Skeletal muscle tissue (tissue), 4 donors: ENCODE results near the gene FBXL22. TPM values are rescaled to one million over a fixed set of nuclear protein-coding genes. Genes with fewer than 3 reads are reported as not detected.

Experiments
- H3K27ac ChIP-seq: one replicate; pipeline ENCODE4 v1.7.0; 2013; ENCODE audit warnings: mild to moderate bottlenecking, low read depth, low read length, inconsistent platforms
- H3K27me3 ChIP-seq, 3 donors: one replicate each; pipeline ENCODE4 v1.7.0; 2013; ENCODE audit warnings: low read length in 3 of 3; ENCODE audit not compliant: control insufficient read depth in 3 of 3, insufficient read depth in 3 of 3
- H3K36me3 ChIP-seq, 3 donors: one replicate each; pipeline ENCODE4 v1.7.0; 2013; ENCODE audit warnings: low read length in 3 of 3; ENCODE audit not compliant: control insufficient read depth in 3 of 3, insufficient read depth in 3 of 3
- H3K4me1 ChIP-seq, 3 donors: one replicate each; pipeline ENCODE4 v1.7.0; 2013; ENCODE audit warnings: low read length in 3 of 3, mild to moderate bottlenecking in 3 of 3; ENCODE audit not compliant: control insufficient read depth in 3 of 3, insufficient read depth in 3 of 3
- H3K4me3 ChIP-seq, 3 donors: one replicate each; pipeline ENCODE4 v1.7.0; 2013; ENCODE audit warnings: low read length in 3 of 3
- H3K9ac ChIP-seq, 3 donors: one replicate each; pipeline ENCODE4 v1.7.0; 2013; ENCODE audit warnings: low read length in 3 of 3, mild to moderate bottlenecking in 3 of 3, moderate library complexity in 2 of 3, low read depth in 1 of 3
- H3K9me3 ChIP-seq, 3 donors: one replicate each; pipeline ENCODE4 v1.7.0; 2013; ENCODE audit warnings: low read length in 3 of 3; ENCODE audit not compliant: control insufficient read depth in 3 of 3
- total RNA-seq: library from RNA; depleted of rRNA; stranded (reverse); fragments of >200 nt; gene quantifications from one replicate; pipeline ENCODE4 v1.2.3, GENCODE V29; 2014
- donor health status: Osteomylitis.

Gene FBXL22
- total RNA-seq, 1 donor from 2014 or later = 17.7 TPM

DNA sequence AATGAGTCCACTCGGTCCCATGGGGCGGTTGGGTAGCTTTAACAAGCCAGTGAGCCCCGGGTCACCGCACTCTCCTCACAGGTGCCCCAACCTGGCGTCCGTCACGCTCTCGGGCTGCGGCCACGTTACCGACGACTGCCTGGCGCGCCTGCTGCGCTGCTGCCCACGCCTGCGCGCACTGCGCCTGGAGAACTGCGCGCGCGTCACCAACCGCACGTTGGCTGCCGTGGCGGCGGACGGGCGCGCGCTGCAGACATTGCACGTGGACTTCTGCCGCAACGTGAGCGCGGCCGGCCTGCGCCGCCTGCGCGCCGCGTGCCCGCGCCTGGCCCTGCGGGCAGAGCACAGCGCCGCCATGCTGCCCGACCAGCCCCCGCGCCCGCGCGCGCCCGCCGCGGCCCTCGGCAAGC lies 3.4 kb downstream of the FBXL22 start:
- Histone ChIP-seq H3K9ac (peak overlapping the region; percentile 79 to 94 (median 91)), H3K36me3 (peaks cover 0 to 6% (median 0%) of the 10 kb centered on the region in 3 donors), H3K27me3 (no peaks in the 10 kb centered on the region), H3K27ac (peak overlapping the region; percentile 90), H3K9me3 (no peaks in the 10 kb centered on the region), H3K4me3 (peak overlapping the region; percentile 86 to 96 (median 88)), H3K4me1 (peaks cover 51 to 59% (median 53%) of the 10 kb centered on the region in 3 donors)

DNA sequence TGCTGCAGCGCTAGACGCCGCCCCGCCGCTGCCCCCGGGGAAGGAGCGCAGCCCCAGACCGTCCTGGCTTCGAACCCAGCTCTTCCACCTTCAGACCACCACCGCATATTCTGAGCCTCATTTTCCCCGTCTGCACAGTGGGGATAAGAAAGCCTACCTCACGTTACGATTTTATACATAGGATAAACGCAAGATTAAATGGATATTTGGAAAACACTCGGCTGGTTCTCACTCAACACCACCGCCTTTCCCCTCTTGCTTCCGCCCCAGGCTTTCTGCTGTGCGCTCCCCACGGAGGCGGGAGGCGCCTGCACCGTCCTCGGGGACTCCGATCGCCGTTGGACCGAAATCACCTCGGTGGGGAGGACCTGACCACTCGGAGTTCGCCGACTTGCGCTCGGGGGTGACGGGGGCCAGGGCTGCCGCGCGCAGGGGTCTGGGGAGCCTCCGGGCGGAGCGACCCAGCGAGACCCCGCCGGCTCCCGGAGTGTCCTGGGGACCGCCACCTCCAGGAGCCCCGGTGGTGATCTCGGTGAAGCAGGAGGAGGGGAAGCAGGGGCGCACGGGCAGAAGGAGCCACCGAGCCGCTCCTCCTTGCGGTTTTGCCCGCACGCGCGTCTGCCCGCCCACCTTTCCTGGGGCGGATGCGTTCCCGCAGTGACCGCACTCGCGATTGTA lies 4.0 kb downstream of the FBXL22 start:
- Histone ChIP-seq H3K27me3 (no peaks in the 10 kb centered on the region), H3K27ac (peak overlapping the region; percentile 70)

DNA sequence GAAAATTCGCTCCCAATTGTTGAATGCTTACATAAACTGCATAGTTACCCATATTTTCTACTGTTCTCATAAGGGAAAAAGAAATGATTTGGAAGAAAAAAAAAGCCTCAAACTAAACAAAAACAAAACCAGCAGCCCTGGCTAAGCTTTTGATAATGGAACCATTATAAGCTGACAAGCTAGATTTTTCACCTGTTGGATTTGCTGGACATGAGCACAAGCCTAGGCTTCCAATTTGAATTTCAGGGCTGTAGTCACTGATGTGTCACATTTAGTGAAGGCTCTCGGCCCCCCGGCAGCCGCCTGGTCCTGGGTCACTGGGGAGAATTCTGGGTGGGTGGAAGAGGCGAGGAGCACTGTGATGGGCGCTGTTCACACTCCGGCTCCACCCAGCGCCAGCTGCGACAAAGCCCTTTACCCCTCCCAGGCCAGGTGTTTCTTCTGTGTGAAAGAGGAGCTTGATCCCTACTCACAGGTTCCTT lies 4.6 kb downstream of the FBXL22 start:
- Histone ChIP-seq H3K36me3 (peaks cover 7 to 14% (median 9%) of the 10 kb centered on the region in 3 donors), H3K9ac (peak overlapping the region; percentile 79 to 91 (median 89)), H3K9me3 (no peaks in the 10 kb centered on the region), H3K4me1 (peaks cover 42 to 49% (median 43%) of the 10 kb centered on the region in 3 donors), H3K27ac (peak overlapping the region; percentile 70), H3K4me3 (peak overlapping the region; percentile 86 to 96 (median 88)), H3K27me3 (no peaks in the 10 kb centered on the region)

More for the DNA sequence above, 4.0 kb downstream of the FBXL22 start:
- peak overlapping the region; percentile 86 to 96 (median 88) for H3K4me3 ChIP-seq
- no peaks in the 10 kb centered on the region for H3K9me3 ChIP-seq
- peaks cover 47 to 54% (median 48%) of the 10 kb centered on the region in 3 donors for H3K4me1 ChIP-seq
- peaks cover 3 to 11% (median 4%) of the 10 kb centered on the region in 3 donors for H3K36me3 ChIP-seq
- H3K9ac ChIP-seq = peak overlapping the region; percentile 79 to 91 (median 89)

DNA sequence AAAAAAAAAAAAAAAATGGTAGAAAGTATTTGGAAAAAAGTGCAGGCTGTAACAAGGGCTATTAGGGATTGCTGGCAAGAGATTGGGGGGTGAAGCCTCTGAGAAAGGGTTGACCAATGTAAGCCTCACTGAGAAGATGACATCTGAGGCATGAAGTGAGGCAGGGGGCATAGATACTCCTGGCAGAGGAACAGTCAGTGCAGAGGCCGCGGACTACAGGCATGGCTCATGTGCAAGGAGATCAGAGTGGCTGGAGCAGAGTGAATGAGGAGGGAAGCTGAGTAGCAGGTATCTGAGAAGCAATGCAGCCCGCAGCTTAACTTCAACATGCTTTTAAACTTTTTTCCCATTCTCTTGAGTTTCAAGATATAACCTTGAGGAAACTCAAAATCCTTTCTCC lies 5.4 kb downstream of the FBXL22 start:
- Histone ChIP-seq H3K9ac (no peak overlapping the region), H3K27ac (no peak overlapping the region), H3K36me3 (peaks cover 11 to 18% (median 15%) of the 10 kb centered on the region in 3 donors), H3K4me1 (peaks cover 34 to 41% (median 34%) of the 10 kb centered on the region in 3 donors), H3K4me3 (no peak overlapping the region), H3K27me3 (no peaks in the 10 kb centered on the region), H3K9me3 (no peaks in the 10 kb centered on the region)

DNA sequence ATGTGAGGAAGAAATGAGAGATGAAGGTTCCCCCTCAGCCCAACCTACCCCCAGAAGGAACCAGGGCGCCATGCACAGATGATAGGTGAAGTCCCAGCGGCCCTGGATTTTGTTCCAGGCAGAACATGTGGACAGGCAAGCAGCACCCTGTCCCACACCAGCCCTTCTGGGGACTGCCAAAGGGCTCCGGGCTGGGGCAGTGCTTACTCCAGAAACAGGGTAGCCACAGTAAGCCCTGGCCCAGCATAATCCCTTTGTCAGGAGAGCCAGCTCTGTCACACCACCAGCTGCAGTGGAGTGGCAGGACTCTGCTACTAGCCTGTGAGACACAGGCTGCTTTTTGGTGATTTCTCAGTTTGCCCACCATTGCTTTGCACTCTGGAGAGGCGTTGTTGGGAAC lies 6.3 kb downstream of the FBXL22 start:
- no peak overlapping the region for H3K27ac ChIP-seq
- peaks cover 20 to 26% (median 24%) of the 10 kb centered on the region in 3 donors for H3K36me3 ChIP-seq
- peaks cover 25 to 31% (median 25%) of the 10 kb centered on the region in 3 donors for H3K4me1 ChIP-seq
- H3K27me3 ChIP-seq = no peaks in the 10 kb centered on the region
- no peak overlapping the region for H3K4me3 ChIP-seq
- peak overlapping the region in 1 of 3 donors; percentile 40 for H3K9ac ChIP-seq
- H3K9me3 ChIP-seq = no peaks in the 10 kb centered on the region

DNA sequence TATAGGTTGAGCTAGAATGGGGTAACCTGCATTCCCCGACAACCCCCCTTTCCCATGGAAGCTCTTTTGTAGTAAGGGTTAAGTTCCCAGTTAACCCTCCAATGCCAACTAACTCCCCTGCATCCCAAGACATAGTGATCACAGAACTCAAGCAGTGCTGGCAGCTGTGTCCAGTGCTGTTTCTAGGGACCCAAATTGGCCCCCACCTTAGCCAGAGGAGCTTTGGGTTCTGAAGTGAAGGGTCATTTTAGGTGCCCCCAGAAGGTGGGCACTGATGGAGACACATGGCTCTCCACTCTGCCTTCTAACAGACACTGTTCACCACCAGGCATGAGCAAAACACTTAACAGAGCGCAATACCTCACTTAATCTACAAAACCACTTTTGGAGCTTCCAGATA lies 7.1 kb downstream of the FBXL22 start:
- no peak overlapping the region for H3K27ac ChIP-seq
- no peaks in the 10 kb centered on the region for H3K9me3 ChIP-seq
- no peaks in the 10 kb centered on the region for H3K27me3 ChIP-seq
- H3K9ac ChIP-seq = no peak overlapping the region
- H3K36me3 ChIP-seq = peaks cover 28 to 31% (median 31%) of the 10 kb centered on the region in 3 donors
- no peak overlapping the region for H3K4me3 ChIP-seq
- peaks cover 17 to 24% (median 17%) of the 10 kb centered on the region in 3 donors for H3K4me1 ChIP-seq

DNA sequence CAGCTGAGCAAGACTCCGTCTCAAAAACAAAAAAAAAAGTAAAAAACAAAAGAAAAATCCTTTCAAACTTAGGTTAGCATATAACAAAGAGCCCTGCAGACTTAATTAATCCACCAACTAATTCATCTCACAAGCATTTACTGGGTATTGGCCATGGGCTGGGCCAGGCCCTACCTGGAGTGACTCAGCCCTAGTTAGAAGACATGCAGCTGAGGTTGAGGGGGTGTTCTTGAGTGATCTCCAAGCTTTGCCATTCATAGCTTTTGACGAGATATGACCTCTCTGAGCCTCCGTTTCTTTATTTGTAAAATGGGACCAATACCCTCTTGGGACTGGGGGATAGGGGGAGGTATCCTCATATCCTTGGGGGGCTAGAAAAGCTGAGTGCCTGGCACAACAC lies 7.8 kb downstream of the FBXL22 start:
- no peak overlapping the region for H3K4me3 ChIP-seq
- no peaks in the 10 kb centered on the region for H3K9me3 ChIP-seq
- peaks cover 31 to 36% (median 34%) of the 10 kb centered on the region in 3 donors for H3K36me3 ChIP-seq
- H3K27me3 ChIP-seq = no peaks in the 10 kb centered on the region
- no peak overlapping the region for H3K27ac ChIP-seq
- peaks cover 10 to 16% (median 11%) of the 10 kb centered on the region in 3 donors for H3K4me1 ChIP-seq
- H3K9ac ChIP-seq = no peak overlapping the region

DNA sequence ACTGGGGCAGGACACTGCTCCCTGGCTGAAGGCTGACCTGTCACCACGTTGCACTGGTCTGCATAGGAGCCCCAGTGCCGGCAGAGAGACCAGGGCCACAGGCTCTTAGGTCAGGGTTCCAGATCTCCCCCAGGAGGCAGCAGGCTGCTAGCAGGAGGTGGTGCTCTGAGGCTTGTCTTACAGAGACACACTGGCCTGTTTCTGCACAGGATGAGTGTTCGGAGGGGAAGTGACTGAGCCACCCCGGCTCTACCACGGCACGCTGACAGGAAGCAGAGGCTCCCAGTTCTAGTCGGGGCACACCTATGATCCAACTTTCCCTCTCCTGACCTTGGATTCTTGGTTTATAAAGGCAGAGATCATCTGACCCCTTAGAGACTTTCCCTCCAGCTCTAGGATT lies 8.6 kb downstream of the FBXL22 start:
- no peak overlapping the region for H3K27ac ChIP-seq
- peaks cover 12 to 19% (median 16%) of the 10 kb centered on the region in 3 donors for H3K4me1 ChIP-seq
- H3K27me3 ChIP-seq = no peaks in the 10 kb centered on the region
- no peak overlapping the region for H3K4me3 ChIP-seq
- peaks cover 31 to 36% (median 34%) of the 10 kb centered on the region in 3 donors for H3K36me3 ChIP-seq
- H3K9ac ChIP-seq = peak overlapping the region in 2 of 3 donors; percentile 16 to 21
- H3K9me3 ChIP-seq = no peaks in the 10 kb centered on the region

DNA sequence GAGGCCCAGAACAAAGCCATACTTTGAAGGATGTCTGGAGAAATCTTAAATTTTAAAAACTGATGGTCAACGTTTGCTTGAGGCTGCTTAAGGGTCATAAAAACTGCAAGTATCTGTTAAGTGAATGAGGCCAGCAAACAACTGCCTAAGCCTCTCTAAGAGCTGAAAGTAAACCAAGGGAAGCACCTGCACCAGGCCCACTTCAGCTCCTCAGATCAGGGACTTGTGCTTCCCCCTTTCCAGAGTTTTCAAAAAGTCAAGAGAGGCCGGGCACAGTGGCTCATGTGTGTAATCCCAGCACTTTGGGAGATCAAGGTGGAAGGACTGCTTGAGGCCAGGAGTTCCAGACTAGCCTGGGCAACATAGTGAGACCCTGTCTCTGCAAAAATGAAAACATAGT lies 9.1 kb downstream of the FBXL22 start:
- no peaks in the 10 kb centered on the region for H3K27me3 ChIP-seq
- H3K36me3 ChIP-seq = peaks cover 33 to 36% (median 34%) of the 10 kb centered on the region in 3 donors
- no peaks in the 10 kb centered on the region for H3K9me3 ChIP-seq
- no peak overlapping the region for H3K4me3 ChIP-seq
- H3K27ac ChIP-seq = no peak overlapping the region
- peak overlapping the region in 1 of 3 donors; percentile 21 for H3K9ac ChIP-seq
- peaks cover 17 to 19% (median 17%) of the 10 kb centered on the region in 3 donors for H3K4me1 ChIP-seq

DNA sequence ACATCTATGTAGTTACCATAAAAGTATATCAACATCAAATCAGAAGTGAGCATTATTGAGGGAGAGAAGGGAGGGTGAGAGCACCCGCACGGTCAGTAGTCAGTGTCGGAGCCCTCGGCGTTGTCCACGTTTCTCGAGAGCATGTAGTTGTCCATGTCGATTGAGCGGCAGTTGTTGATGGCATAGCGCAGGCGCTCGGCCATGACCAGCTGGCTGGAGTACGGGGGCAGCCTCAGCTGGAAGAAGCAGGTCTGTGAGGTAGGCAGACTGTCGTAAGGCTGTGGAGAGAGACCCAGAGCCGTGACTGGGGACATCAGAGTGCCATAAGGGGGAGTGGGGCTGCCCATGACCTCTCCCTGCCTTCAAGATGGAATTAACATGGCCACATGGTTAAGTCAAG lies 11.8 kb downstream of the FBXL22 start:
- Histone ChIP-seq H3K9ac (no peak overlapping the region), H3K4me1 (peaks cover 10 to 21% (median 15%) of the 10 kb centered on the region in 3 donors), H3K4me3 (no peak overlapping the region), H3K27me3 (no peaks in the 10 kb centered on the region), H3K27ac (no peak overlapping the region), H3K36me3 (peaks cover 47 to 55% (median 48%) of the 10 kb centered on the region in 3 donors), H3K9me3 (no peaks in the 10 kb centered on the region)
